HepG2 (cell line): ENCODE measurements around the gene MXRA7. TPM values are rescaled to one million over a fixed set of nuclear protein-coding genes. Genes with fewer than 3 reads are reported as not detected.
A peak's percentile ranks its signal among the peaks of the same experiment; 100 is the strongest.

Source experiments
- ARID3A ChIP-seq: IDR thresholded peaks from 2 replicates; pipeline ENCODE4 v1.6.1; 2012; ENCODE audit warnings: low read depth, low read length, improper control_type of control experiment
- CHD2 ChIP-seq: IDR thresholded peaks from 2 replicates; pipeline ENCODE4 v1.6.1; 2011; ENCODE audit warnings: low read depth, low read length, improper control_type of control experiment
- GATAD1 ChIP-seq: IDR thresholded peaks from 2 replicates; pipeline ENCODE4 v1.6.1; 2016; ENCODE audit warnings: missing genetic modification reagents, missing compliant biosample characterization
- MLX ChIP-seq: IDR thresholded peaks from 2 replicates; pipeline ENCODE4 v1.6.1; 2016
- SAP130 ChIP-seq: IDR thresholded peaks from 2 replicates; pipeline ENCODE4 v1.6.1; 2016; ENCODE audit warnings: low read depth
- SMC3 ChIP-seq: IDR thresholded peaks from 2 replicates; pipeline ENCODE4 v1.6.1; 2011; ENCODE audit warnings: low read length, improper control_type of control experiment
- ZFP91 ChIP-seq: sonication (generic); formaldehyde crosslinking; IDR thresholded peaks from 2 replicates; pipeline ENCODE4 v1.9.0; 2022; ENCODE audit warnings: missing genetic modification reagents, mild to moderate bottlenecking, borderline replicate concordance
- ZNF10 ChIP-seq: sonication (generic); formaldehyde crosslinking; IDR thresholded peaks from 2 replicates; pipeline ENCODE4 v1.4.0; 2020; ENCODE audit warnings: mild to moderate bottlenecking, low read depth, missing genetic modification reagents, borderline replicate concordance
- ZNF563 ChIP-seq: sonication (generic); formaldehyde crosslinking; IDR thresholded peaks from 2 replicates; pipeline ENCODE4 v1.8.0; 2022; ENCODE audit warnings: mild to moderate bottlenecking, moderate library complexity, missing genetic modification reagents
- ZNF619 ChIP-seq: sonication (generic); formaldehyde crosslinking; IDR thresholded peaks from 2 replicates; pipeline ENCODE4 v1.4.0; 2020; ENCODE audit warnings: mild to moderate bottlenecking, missing genetic modification reagents
- ZNF713 ChIP-seq: sonication (generic); formaldehyde crosslinking; IDR thresholded peaks from 2 replicates; pipeline ENCODE4 v1.4.0; 2020; ENCODE audit warnings: mild to moderate bottlenecking, missing genetic modification reagents
- polyA plus RNA-seq, 8 experiments: library from polyadenylated mRNA; depleted of rRNA in 3 of 8; stranded (reverse) in 7 of 8; unstranded in 1 of 8; fragments of >200 nt; fragmentation: Illumina TruSeq in 4 of 8; extraction: Trizol in 4 of 8; gene quantifications; 2 replicates each; pipeline versions ENCODE4 v1.2.1 to v1.2.3, GENCODE V29; 2011 to 2016; ENCODE audit warnings: low read depth in 4 of 8, missing spikeins in 1 of 8, mixed read lengths in 1 of 8; ENCODE audit not compliant: insufficient read depth in 1 of 8
- total RNA-seq, 5 experiments: library from RNA; depleted of rRNA; stranded (reverse); fragments of >200 nt; fragmentation: Illumina TruSeq; extraction: Trizol; gene quantifications; 2 replicates each; pipeline ENCODE4 v1.2.3, GENCODE V29; 2016; ENCODE audit warnings: low read depth in 1 of 5
- TF ChIP-seq, protein P1 (sequence below): sonication (generic); formaldehyde crosslinking; IDR thresholded peaks from 2 replicates; pipeline ENCODE4 v1.8.0; 2022; ENCODE audit warnings: mild to moderate bottlenecking, missing genetic modification reagents
- TF ChIP-seq, protein P2 (sequence below): sonication (generic); formaldehyde crosslinking; IDR thresholded peaks from 2 replicates; pipeline ENCODE4 v1.5.0; 2020; ENCODE audit warnings: mild to moderate bottlenecking, missing genetic modification reagents, moderate library complexity
- TF ChIP-seq, protein P3 (sequence below): sonication (generic); formaldehyde crosslinking; IDR thresholded peaks from 2 replicates; pipeline ENCODE4 v1.5.1; 2020; ENCODE audit warnings: mild to moderate bottlenecking, missing genetic modification reagents, moderate library complexity
- TF ChIP-seq, protein P4 (sequence below): sonication (generic); formaldehyde crosslinking; IDR thresholded peaks from 2 replicates; pipeline ENCODE4 v1.8.1; 2023; ENCODE audit warnings: mild to moderate bottlenecking, inconsistent platforms, moderate library complexity, missing genetic modification reagents, borderline replicate concordance

MXRA7 gene
- total and polyA plus RNA-seq, 2 of the 13 experiments (the other 11 are each of a cell fraction or from before 2014, with no cell fraction given) = 44.8 to 112 TPM

DNA sequence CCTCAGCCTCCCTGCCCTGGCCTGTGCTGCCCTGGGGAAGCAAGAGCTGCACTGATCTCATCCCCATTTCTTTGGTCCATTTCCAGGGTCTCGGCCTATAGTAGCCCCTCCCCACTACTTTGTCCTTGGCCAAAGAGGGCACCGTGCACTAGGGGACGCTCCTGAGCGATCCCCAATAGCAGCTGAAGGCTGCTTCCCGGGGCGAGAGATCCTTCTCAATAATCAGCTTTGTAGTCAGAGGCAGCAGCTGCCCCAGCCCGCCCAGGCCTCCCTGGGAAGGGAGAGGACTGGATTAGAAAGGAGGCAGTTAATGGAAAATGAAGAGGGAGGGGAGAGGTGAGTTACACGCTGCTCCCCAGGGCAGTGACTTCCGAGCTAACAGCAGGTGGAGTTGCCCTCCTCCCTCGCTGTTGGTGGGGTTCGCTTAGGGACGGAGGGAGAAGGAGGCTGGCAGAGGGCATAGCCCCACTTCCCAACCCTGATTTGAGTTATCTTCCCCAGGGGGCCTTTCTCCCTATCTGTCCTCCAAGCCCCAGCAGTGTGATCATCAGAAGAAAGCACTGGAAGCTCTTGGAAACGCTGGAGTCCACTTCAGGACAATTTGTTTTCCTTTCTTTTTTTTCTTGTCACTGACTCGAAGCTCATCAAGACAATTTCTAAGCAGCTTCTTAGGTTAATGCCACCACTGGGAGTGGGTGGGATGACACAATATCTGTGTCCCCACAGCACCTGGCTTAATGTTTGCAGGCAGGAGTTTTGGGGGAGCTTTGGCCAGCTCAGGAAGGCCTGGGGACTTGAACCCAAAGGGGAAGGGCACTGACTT lies 2.6 kb downstream of the MXRA7 start (continued):
- TF ChIP-seq, protein P1, sequence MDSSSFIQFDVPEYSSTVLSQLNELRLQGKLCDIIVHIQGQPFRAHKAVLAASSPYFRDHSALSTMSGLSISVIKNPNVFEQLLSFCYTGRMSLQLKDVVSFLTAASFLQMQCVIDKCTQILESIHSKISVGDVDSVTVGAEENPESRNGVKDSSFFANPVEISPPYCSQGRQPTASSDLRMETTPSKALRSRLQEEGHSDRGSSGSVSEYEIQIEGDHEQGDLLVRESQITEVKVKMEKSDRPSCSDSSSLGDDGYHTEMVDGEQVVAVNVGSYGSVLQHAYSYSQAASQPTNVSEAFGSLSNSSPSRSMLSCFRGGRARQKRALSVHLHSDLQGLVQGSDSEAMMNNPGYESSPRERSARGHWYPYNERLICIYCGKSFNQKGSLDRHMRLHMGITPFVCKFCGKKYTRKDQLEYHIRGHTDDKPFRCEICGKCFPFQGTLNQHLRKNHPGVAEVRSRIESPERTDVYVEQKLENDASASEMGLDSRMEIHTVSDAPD (CRISPR knock-in tag) = no peak
- TF ChIP-seq GATAD1 (no peak), CHD2 (no peak), ARID3A (no peak), ZNF10 (CRISPR knock-in tag) (no peak), ZFP91 (peak; percentile 23; the same call in 1 of the 2 replicates), ZNF713 (CRISPR knock-in tag) (no peak), MLX (CRISPR knock-in tag) (no peak), ZNF619 (CRISPR knock-in tag) (no peak), SAP130 (0 out of 2 replicates have a peak, but pooled peaks have one; percentile 13), ZNF563 (CRISPR knock-in tag) (no peak), SMC3 (peak; percentile 43; the same call in 1 of the 2 replicates)
- TF ChIP-seq, protein P2, sequence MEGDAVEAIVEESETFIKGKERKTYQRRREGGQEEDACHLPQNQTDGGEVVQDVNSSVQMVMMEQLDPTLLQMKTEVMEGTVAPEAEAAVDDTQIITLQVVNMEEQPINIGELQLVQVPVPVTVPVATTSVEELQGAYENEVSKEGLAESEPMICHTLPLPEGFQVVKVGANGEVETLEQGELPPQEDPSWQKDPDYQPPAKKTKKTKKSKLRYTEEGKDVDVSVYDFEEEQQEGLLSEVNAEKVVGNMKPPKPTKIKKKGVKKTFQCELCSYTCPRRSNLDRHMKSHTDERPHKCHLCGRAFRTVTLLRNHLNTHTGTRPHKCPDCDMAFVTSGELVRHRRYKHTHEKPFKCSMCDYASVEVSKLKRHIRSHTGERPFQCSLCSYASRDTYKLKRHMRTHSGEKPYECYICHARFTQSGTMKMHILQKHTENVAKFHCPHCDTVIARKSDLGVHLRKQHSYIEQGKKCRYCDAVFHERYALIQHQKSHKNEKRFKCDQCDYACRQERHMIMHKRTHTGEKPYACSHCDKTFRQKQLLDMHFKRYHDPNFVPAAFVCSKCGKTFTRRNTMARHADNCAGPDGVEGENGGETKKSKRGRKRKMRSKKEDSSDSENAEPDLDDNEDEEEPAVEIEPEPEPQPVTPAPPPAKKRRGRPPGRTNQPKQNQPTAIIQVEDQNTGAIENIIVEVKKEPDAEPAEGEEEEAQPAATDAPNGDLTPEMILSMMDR (CRISPR knock-in tag) = peak; percentile 69
- TF ChIP-seq, protein P3, sequence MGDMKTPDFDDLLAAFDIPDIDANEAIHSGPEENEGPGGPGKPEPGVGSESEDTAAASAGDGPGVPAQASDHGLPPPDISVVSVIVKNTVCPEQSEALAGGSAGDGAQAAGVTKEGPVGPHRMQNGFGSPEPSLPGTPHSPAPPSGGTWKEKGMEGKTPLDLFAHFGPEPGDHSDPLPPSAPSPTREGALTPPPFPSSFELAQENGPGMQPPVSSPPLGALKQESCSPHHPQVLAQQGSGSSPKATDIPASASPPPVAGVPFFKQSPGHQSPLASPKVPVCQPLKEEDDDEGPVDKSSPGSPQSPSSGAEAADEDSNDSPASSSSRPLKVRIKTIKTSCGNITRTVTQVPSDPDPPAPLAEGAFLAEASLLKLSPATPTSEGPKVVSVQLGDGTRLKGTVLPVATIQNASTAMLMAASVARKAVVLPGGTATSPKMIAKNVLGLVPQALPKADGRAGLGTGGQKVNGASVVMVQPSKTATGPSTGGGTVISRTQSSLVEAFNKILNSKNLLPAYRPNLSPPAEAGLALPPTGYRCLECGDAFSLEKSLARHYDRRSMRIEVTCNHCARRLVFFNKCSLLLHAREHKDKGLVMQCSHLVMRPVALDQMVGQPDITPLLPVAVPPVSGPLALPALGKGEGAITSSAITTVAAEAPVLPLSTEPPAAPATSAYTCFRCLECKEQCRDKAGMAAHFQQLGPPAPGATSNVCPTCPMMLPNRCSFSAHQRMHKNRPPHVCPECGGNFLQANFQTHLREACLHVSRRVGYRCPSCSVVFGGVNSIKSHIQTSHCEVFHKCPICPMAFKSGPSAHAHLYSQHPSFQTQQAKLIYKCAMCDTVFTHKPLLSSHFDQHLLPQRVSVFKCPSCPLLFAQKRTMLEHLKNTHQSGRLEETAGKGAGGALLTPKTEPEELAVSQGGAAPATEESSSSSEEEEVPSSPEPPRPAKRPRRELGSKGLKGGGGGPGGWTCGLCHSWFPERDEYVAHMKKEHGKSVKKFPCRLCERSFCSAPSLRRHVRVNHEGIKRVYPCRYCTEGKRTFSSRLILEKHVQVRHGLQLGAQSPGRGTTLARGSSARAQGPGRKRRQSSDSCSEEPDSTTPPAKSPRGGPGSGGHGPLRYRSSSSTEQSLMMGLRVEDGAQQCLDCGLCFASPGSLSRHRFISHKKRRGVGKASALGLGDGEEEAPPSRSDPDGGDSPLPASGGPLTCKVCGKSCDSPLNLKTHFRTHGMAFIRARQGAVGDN (CRISPR knock-in tag) = peak; percentile 60
- TF ChIP-seq, protein P4, sequence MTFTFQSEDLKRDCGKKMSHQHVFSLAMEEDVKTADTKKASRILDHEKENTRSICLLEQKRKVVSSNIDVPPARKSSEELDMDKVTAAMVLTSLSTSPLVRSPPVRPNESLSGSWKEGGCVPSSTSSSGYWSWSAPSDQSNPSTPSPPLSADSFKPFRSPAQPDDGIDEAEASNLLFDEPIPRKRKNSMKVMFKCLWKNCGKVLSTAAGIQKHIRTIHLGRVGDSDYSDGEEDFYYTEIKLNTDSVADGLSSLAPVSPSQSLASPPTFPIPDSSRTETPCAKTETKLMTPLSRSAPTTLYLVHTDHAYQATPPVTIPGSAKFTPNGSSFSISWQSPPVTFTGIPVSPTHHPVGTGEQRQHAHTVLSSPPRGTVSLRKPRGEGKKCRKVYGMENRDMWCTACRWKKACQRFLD = no peak
